ENCODE measurements around the gene RABEP2.

RABEP2 gene

DNA sequence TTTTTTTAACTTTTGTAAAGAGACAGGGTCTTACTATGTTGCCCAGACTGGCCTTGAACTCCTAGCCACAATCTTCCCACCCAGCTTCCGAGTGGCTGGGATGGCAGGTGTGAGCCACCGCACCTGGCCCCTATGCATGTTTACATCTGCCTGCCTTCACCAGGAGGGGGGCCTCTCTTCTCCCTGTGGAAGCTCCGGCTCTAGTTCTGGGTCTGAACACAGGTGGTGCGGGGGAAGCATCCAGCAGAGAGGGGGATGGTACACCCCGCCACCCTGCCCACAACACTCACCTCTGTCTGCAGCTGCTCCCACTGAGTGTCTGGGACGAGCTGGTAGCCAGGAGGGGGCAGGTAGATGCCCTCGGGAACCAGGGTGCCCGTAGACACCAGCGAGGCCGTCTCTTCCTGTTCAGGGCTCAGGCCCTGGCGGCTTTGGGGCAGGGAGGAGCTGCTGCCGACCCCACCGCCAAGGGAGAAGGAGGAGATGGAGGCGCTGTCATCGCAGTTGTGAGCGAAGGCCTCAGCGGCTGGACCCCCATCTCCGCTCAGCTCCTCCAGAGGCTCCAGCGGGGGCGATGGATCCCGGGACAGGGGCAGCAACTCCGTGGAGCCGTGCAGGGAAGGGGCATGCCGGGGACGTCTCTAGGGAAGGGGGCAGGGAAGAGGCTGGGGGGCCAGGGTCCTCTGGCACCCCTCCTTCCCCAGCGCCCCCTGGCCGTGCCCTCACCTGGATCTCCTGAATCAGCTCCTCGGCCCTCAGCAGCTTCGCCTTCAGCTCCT is 10.9 kb downstream of the RABEP2 start:
- no peak overlapping the region for H3K4me3 ChIP-seq (ENCODE audit: low read length)
- TF ChIP-seq CTCF (IDR thresholded peaks at IDR 0.05; ENCODE audit: insufficient read depth, low read depth, low read length, missing control alignments): no peak
- DNase-seq (ENCODE audit: low read depth): no peak

DNA sequence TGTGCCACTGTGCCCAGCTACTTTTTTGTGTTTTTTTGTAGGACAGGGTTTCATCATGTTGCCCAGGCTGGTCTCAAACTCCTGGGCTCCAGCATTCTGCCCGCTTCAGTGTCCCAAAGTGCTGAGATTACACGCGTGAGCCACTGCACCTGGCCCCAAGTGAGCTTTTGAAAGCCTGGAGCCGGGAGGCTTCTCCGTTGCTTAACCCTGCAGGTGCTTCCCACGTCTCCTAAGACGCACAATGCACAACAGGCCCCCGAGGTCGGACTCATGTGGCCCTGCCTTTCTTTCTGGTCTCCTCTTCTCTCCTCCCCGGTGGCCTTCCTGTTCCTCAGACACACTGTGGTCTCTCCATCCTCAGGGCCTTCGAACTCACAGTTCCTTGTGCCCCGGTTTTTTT is 12.5 kb downstream of the RABEP2 start:
- no peak for DNase-seq (ENCODE audit: low read depth)
- TF ChIP-seq CTCF (IDR thresholded peaks at IDR 0.05; ENCODE audit: insufficient read depth, low read depth, low read length, missing control alignments): no peak
- no peak overlapping the region for H3K4me3 ChIP-seq (ENCODE audit: low read length)

GRCh38 chr16:28910086-28911031 is 14.7 kb downstream of the RABEP2 start:
- peak; percentile 63 for DNase-seq (ENCODE audit: low read depth)
- H3K4me3 ChIP-seq (ENCODE audit: low read length): no peak overlapping the region
- no peak for TF ChIP-seq CTCF (IDR thresholded peaks at IDR 0.05; ENCODE audit: insufficient read depth, low read depth, low read length, missing control alignments)

DNA sequence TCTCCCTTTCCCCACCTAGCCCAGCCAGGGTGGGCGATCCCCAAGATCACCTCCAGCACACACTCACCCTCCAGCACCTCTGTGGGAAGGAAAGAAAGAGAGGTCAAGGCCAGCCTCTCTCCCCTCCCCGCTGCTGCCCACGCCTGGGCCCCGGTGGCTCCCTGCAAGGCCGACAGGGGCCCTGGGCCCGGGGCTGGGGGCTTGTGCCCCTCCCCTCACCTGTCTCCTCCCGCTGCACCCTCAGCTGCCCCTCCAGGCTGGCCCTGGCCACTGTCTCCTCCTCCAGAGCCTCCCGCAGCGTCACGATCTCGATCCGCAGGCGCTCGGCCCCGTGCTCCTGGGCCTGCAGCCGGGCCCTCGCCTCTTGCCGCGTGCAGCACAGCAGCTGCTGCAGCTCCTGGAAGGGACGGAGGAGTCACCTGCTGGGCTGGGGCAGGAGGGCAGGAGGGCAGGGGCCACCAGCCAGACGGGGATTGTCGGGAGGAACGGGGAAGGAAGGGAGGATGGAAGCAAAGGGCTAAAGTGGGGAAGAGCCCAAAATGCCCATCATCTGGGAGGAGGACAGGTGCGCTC is 19.2 kb downstream of the RABEP2 start:
- no peak for DNase-seq (ENCODE audit: low read depth)
- no peak for TF ChIP-seq CTCF (IDR thresholded peaks at IDR 0.05; ENCODE audit: insufficient read depth, low read depth, low read length, missing control alignments)
- H3K4me3 ChIP-seq (ENCODE audit: low read length): no peak overlapping the region

DNA sequence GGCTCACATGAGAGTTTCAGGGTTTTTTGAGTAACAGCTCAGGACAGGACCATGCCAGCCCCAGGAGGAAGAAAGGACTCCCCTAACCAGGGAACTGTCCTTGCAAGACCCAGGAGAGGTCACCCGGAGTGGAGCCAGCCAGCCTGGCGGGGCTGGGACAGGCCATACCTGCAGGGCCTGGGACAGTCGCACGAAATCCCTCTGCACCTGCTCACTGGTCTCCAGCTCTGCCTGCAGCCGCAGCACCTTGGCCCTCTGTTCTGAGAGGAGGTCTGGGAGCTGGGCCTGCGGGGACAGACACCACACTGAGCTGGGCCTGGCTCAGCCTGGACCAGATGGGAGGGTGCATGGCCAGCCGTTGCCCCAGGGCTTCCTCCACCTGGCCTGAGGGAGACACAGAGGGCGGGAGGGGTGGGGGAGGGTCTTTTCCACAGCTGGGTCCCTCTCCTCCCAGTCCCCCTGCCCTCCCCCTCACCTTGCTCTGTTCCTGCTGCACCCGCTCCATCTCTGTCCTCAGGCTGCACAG is 19.7 kb downstream of the RABEP2 start:
- TF ChIP-seq CTCF (IDR thresholded peaks at IDR 0.05; ENCODE audit: insufficient read depth, low read depth, low read length, missing control alignments): no peak
- no peak overlapping the region for H3K4me3 ChIP-seq (ENCODE audit: low read length)
- DNase-seq (ENCODE audit: low read depth): no peak

GRCh38 chr16:28904828-28905227 is 20.2 kb downstream of the RABEP2 start:
- H3K4me3 ChIP-seq (ENCODE audit: low read length): no peak overlapping the region
- TF ChIP-seq CTCF (IDR thresholded peaks at IDR 0.05; ENCODE audit: insufficient read depth, low read depth, low read length, missing control alignments): no peak
- no peak for DNase-seq (ENCODE audit: low read depth)

All from epithelial cell of esophagus (primary cell).